ENCODE measurements around the gene CAB39L.

- TF ChIP-seq ATF6 (CRISPR knock-in tag; IDR thresholded peaks at IDR 0.05) (no peak), MYC (IDR thresholded peaks at IDR 0.05; ENCODE audit: low read depth, low read length) (no peak), MYC (CRISPR knock-in tag; IDR thresholded peaks at IDR 0.05; ENCODE audit: borderline replicate concordance, low read depth) (no peak), PHF21A (IDR thresholded peaks at IDR 0.05; ENCODE audit: borderline replicate concordance, low read depth) (no peak), ZNF282 (CRISPR knock-in tag; IDR thresholded peaks at IDR 0.05) (no peak), CTCF (IDR thresholded peaks at IDR 0.05 in 2 of 3, conservative IDR thresholded peaks at IDR 0.05 in 1 of 3; ENCODE audit: insufficient read depth in 2 of 3, low read depth in 1 of 3, low read length in 3 of 3) (no peak), ZNF143 (CRISPR knock-in tag; IDR thresholded peaks at IDR 0.05) (no peak), ZNF408 (CRISPR knock-in tag; IDR thresholded peaks at IDR 0.05; ENCODE audit: low read depth) (no peak), MAX (CRISPR knock-in tag; IDR thresholded peaks at IDR 0.05) (no peak), THAP7 (CRISPR knock-in tag; IDR thresholded peaks at IDR 0.05) (no peak)
These were observed 172.6 kb downstream of the CAB39L start for GRCh38 chr13:49271264-49271663.

Measured in K562 (cell line).